NCI-H69 (cell line): ENCODE data around the gene NME7.
"Not testable (repeated sequence)": the region's sequence is repeated elsewhere in the genome, so short reads cannot be mapped to it uniquely, and the experiment has no call there.

ENCODE experiments used
- DNase-seq: peaks from one replicate; lab custom pipeline; 2025; lab: John Stamatoyannopoulos, UW

NME7 gene

DNA sequence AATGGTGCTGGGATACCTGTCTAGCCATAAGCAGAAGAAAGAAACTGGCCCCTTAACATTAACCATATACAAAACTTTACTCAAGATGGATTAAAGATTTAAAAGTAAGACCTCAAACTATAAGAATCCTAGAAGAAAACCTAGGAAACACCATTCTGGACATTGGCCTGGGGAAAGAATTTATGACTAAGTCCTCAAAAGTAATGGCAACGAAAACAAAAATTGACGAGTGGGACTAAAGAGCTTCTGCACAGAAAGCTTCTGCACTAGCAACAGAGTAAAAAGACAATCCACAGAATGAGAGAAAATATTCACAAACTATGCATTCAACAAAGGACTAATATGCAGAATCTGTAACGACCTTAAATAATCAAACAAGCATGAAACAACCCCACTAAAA lies 66.7 kb downstream of the NME7 start:
- DNase-seq = no peak

DNA sequence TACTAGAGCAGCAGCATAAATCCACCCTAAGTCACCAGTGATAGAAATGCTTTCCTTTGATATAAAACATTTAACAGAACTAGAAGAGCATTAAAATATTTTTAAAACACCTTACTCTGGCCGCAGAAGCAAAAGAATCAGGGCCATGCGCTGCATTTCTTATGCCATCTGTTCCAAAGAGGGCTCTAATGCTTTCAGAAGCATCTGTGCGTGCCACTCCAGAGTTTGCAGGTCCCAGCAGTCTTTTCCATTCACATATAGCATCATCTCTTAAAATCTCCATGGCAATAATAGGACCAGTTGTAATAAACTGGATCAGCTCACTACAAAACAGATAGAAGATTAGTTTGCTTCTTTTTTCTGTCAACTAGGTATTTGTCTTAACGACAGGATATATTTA lies 69.2 kb downstream of the NME7 start:
- peak; percentile 29 for DNase-seq

- DNase-seq = no peak
Observed at GRCh38 chr1:169295846-169296245, 71.8 kb downstream of the NME7 start.

- DNase-seq = no peak
Observed at GRCh38 chr1:169295425-169295824, 72.2 kb downstream of the NME7 start.

GRCh38 chr1:169289016-169289415 lies 78.6 kb downstream of the NME7 start:
- DNase-seq = no peak

- DNase-seq = no peak
Observed at GRCh38 chr1:169288011-169288414, 79.6 kb downstream of the NME7 start.

GRCh38 chr1:169287280-169287679 lies 80.3 kb downstream of the NME7 start:
- DNase-seq = no peak

DNA sequence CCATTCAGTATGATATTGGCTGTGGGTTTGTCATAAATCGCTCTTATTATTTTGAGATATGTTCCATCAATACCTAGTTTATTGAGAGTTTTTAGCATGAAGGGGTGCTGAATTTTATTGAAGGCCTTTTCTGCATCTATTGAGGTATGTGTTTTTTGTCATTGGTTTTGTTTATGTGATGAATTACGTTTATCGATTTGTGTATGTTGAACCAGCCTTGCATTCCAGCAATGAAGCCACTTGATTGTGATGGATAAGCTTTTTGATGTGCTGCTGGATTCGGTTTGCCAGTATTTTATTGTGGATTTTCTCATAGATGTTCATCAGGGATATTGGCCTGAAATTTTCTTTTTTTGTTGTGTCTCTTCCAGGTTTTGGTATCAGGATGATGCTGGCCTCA lies 86.0 kb downstream of the NME7 start:
- not testable (repeated sequence) for DNase-seq

DNA sequence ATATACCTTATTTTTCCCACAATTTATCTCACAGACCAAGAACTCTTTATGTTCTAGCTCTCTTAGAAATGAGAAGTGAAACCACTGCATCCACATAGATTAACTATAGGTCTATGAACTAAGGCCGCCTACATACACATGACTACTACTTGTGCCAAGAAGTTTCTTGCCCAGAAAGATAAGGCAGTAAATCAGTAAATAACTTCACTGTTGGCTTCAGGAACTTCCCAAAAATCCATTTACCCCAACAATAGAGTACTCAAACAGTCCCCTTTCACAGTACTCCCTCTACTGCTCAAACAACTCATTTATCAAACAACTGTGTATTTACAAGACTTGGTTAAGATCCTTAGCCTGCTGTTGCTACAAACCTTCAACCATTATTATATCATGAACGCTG lies 96.5 kb downstream of the NME7 start:
- no peak for DNase-seq

DNA sequence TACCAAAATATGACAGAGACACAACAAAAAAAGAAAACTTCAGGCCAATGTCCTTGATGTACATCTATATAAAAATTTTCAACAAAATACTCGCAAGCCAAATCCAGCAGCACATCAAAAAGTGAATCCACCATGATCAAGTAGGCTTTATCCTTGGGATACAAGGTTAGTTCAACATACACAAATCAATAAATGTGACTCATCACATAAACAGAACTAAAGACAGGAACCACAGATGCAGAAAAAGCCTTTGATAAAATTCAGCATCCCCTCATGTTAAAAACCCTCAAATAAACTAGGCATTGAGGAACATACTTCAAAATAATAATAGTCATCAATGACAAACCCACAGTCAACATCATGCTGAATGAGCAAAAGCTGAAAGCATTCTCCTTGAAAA lies 101.5 kb downstream of the NME7 start:
- no peak for DNase-seq

DNA sequence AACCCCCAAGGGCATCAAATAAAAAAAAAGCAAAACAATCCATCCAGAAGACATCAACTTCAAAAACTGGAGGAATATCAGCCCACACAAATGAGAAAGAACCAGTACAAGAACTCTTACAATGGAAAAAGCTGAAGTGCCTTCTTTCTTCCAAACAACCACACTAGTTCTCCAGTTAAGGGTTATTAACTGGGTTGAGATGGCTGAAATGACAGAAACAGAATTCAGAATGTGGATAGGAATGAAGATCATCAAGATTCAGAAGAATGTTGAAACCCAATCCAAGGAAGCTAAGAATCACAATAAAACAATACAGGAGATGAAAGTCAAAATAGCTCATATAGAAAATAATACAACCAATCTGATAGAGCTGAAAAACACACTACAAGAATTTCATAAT lies 104.5 kb downstream of the NME7 start:
- no peak for DNase-seq

DNA sequence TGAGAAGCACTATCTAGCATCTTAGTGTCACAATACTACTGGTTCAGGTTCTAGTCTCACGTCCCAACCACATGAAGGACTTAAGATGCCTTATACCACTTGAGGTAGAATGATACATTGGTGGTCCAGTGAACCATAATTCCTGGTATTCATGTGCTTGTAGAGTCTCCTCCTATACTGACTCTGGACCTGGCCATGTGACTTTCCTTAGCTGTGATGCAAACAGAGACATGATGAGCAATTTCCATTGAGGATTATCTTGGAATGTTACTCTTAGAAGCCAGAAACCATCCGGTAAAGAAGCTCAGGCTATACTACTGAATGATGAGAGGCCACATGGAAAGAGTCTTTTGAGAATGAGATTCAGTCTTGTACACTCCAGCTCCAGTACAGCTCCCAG lies 105.7 kb downstream of the NME7 start:
- DNase-seq = no peak

- DNase-seq = no peak
Observed at GRCh38 chr1:169260478-169261151, 107.0 kb downstream of the NME7 start.

GRCh38 chr1:169259816-169260215 lies 107.8 kb downstream of the NME7 start:
- DNase-seq = no peak

DNA sequence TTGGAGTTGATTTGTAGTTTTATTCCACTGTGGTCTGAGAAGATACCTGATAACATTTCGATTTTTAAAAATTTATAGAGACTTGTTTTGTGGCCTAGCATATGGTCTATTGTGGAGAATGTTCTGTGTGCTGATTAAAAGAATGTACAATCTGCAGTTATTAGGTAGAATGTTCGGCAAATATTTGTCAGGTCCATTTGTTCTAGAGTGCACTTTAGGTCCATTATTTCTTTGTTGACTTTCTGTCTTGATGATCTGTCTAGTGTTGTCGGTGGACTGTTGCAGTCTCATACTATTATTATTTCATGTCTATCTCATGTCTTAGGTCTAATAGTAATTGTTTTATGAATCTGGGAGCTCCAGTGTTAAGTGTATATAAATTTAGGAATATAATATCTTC lies 116.8 kb downstream of the NME7 start:
- DNase-seq = peak; percentile 33

GRCh38 chr1:169250022-169250421 lies 117.6 kb downstream of the NME7 start:
- no peak for DNase-seq

GRCh38 chr1:169249611-169250010 lies 118.0 kb downstream of the NME7 start:
- DNase-seq = no peak

- DNase-seq = peak; percentile 45
Observed at GRCh38 chr1:169245706-169246105, 121.9 kb downstream of the NME7 start.

DNA sequence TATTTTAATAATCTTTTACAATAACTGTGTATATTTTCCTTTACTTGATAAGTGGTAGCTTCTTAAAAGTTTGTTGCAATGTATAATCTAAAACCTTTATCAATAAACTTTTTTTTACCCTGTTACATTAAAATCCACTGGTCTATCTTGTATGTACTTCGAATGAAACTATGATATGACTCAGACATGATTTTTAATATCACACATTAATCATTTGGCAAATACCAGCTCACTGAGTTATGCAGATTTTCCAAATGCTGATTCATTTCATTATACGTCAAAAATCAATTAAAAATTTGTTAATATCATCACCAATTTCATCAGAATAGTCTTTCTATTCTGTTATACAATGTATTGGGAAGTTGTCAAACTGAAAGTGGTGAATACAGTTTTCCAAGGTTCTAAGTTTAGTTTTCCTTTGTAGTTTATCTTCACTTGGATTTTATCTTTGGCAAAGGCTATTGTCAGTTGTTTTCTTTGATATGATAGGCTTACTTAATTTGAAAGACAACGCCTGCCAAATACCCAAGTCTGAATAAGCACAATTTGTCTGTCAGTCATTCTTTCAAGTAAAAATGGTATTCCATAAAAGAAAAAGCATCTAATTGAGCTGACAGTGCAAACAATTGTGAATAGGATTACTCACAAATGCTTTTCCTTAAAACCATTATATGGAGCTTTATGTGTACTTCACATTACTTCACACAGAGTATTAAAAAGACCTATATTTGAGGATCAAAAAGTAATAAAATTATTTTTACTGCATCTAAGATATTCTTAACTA lies 127.0 kb downstream of the NME7 start:
- peak; percentile 24 for DNase-seq

- no peak for DNase-seq
Observed at GRCh38 chr1:169236880-169237279, 130.7 kb downstream of the NME7 start.

DNA sequence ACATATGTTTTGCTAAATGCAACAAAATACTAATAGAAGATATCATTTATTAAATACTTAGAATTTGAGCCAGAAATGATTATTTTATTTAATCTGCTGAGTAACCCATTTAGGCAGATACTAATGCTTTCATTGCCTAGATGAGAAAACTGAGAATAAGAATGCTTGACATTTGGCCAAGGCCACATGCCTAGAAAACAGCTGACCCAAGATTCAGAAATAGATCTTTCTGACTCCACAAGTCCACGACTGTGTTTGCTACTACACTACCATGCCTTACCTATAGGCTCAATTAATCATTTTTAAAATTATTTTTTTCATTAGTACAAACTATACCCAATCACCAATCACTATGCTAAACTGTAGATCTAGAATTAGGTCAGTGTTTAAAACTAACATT lies 131.5 kb downstream of the NME7 start:
- no peak for DNase-seq

DNA sequence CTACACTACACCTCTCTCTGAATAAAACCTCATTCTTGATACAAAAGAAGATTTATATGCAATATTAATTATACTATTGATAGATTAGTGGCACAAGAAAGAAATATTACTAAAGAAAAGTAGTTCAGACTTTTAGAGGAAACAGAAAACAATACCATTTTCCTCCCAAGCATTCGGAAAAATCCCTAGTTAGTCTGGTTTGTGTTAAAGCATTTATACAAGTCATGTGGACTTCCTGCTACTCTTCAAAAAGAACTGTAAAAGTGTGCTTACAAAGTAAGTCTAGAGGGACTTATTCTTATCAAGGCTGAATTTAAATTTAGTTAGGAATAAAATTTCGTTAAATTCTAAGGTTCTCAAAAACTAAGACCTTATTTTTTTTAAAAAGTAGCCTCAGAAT lies 132.0 kb downstream of the NME7 start:
- DNase-seq = no peak

DNA sequence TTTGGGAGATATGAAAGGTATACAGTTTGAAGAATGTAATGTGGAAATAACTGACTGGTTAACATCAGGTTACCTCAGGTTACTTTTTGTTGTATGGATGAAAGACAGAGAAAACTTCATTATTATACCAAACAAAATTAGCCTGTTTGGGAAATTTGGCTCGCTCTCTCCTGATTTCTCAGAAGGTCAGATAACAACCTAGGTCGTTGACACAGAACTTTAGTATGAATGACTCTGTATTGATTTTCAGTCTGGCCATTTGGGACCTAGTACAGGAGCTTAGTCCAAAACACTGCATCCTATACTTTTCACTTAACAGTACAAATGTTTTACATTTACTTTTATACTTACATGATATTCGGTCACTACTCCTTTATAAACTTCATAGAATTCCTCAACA lies 132.8 kb downstream of the NME7 start:
- no peak for DNase-seq

- no peak for DNase-seq
Observed at GRCh38 chr1:169217636-169218035, 150.0 kb downstream of the NME7 start.
